Smooth muscle cell (in vitro differentiated cells): ENCODE results near the gene TRNAU1AP. TPM values are rescaled to one million over a fixed set of nuclear protein-coding genes. Genes with fewer than 3 reads are reported as not detected.
A peak's percentile ranks its signal among the peaks of the same experiment; 100 is the strongest.
"Not testable (repeated sequence)": the region's sequence is repeated elsewhere in the genome, so short reads cannot be mapped to it uniquely, and the experiment has no call there.

Experiments
- DNase-seq: peaks from one replicate; lab custom pipeline; 2025; ENCODE audit not compliant: unreplicated experiment; lab: John Stamatoyannopoulos, UW
- H2AFZ ChIP-seq: fragments of 200-600 bp; sonication (generic); 2 replicates; pipeline ENCODE4 v1.6.0; 2016; ENCODE audit warnings: antibody characterized with exemption, low read depth, mild to moderate bottlenecking
- H3F3A ChIP-seq: fragments of 200-600 bp; sonication (generic); 2 replicates; pipeline ENCODE4 v1.6.0; 2017; ENCODE audit warnings: antibody characterized with exemption, low read depth
- H3K27ac ChIP-seq: fragments of 200-600 bp; sonication (generic); 2 replicates; pipeline ENCODE4 v1.5.1; 2016; ENCODE audit warnings: low read depth, mild to moderate bottlenecking
- H3K27me3 ChIP-seq: fragments of 200-600 bp; sonication (generic); 2 replicates; pipeline ENCODE4 v1.6.1; 2016; ENCODE audit warnings: low read depth, mild to moderate bottlenecking
- H3K36me3 ChIP-seq: fragments of 200-600 bp; sonication (generic); 2 replicates; pipeline ENCODE4 v1.5.1; 2016; ENCODE audit warnings: low read depth
- H3K4me1 ChIP-seq: fragments of 200-600 bp; sonication (generic); 2 replicates; pipeline ENCODE4 v1.5.1; 2016; ENCODE audit warnings: low read depth
- H3K4me2 ChIP-seq: fragments of 200-600 bp; sonication (generic); 2 replicates; pipeline ENCODE4 v1.6.0; 2016; ENCODE audit warnings: mild to moderate bottlenecking
- H3K4me3 ChIP-seq: fragments of 200-600 bp; sonication (generic); 2 replicates; pipeline ENCODE4 v1.5.1; 2016; ENCODE audit warnings: mild to moderate bottlenecking
- H3K79me2 ChIP-seq: fragments of 200-600 bp; sonication (generic); 2 replicates; pipeline ENCODE4 v1.6.0; 2016; ENCODE audit warnings: low read depth, mild to moderate bottlenecking
- H3K9ac ChIP-seq: fragments of 200-600 bp; sonication (generic); 2 replicates; pipeline ENCODE4 v1.6.0; 2016; ENCODE audit warnings: low read depth
- H3K9me3 ChIP-seq: fragments of 200-600 bp; sonication (generic); replicated peaks from 2 replicates; pipeline ENCODE4 v1.5.1; 2016; ENCODE audit warnings: low read depth
- H4K20me1 ChIP-seq: fragments of 200-600 bp; sonication (generic); 2 replicates; pipeline ENCODE4 v1.6.0; 2016; ENCODE audit warnings: low read depth
- CTCF ChIP-seq: fragments of 200-600 bp; sonication (generic); IDR thresholded peaks from 2 replicates; pipeline ENCODE4 v1.5.1; 2017; ENCODE audit warnings: borderline replicate concordance, mild to moderate bottlenecking, antibody characterized with exemption; ENCODE audit not compliant: insufficient read depth, poor library complexity, severe bottlenecking
- WGBS: methylation state at CpG from one replicate; pipeline ENCODE4 v1.1.7; 2016; ENCODE audit warnings: low lambda C conversion rate; 5-methylcytosine and 5-hydroxymethylcytosine counted together
- polyA plus RNA-seq: library from polyadenylated mRNA; unstranded; fragments of >200 nt; fragmentation: Nextera tagmentation; extraction: Ambion mirVana; gene quantifications from 2 replicates; pipeline ENCODE4 v1.2.1, GENCODE V29; 2016
- total RNA-seq: library from RNA; depleted of rRNA; stranded (reverse); fragments of >200 nt; gene quantifications from 2 replicates; pipeline ENCODE4 v1.2.3, GENCODE V29; 2014

Gene TRNAU1AP
- total and polyA plus RNA-seq, 2 experiments from 2014 or later, result 12.0 to 13.8 TPM

- Histone ChIP-seq H3K9ac (no peak overlapping the region), H3F3A (peaks cover 74% of the 10 kb centered on the region), H2AFZ (no peak overlapping the region), H3K27me3 (no peaks in the 10 kb centered on the region), H3K36me3 (peaks cover 8% of the 10 kb centered on the region), H3K4me3 (no peak overlapping the region), H3K4me2 (no peak overlapping the region), H3K79me2 (peaks cover 19% of the 10 kb centered on the region), H4K20me1 (peaks cover 99% of the 10 kb centered on the region), H3K27ac (peak overlapping the region; percentile 88), H3K4me1 (peaks cover 26% of the 10 kb centered on the region), H3K9me3 (no peaks in the 10 kb centered on the region)
- DNase-seq, result no peak
- TF ChIP-seq CTCF, result no peak
- WGBS, result 85% methylated on average over 7 of the region's 7 CpGs
Measured at GRCh38 chr1:28512058-28512611, 40.8 kb upstream of the TRNAU1AP start.

- not testable (repeated sequence) for H3K36me3 ChIP-seq, H3K27me3 ChIP-seq
- peaks cover 88% of the 10 kb centered on the region for H4K20me1 ChIP-seq
Measured at GRCh38 chr1:28514445-28514933, 38.4 kb upstream of the TRNAU1AP start.

GRCh38 chr1:28516518-28516956 lies 36.3 kb upstream of the TRNAU1AP start:
- H3K4me3 ChIP-seq, result no peak overlapping the region
- peak overlapping the region; percentile 75 for H3K27ac ChIP-seq
- 100% methylated on average over 1 of the region's 1 CpG for WGBS
- H3K4me1 ChIP-seq, result peaks cover 7% of the 10 kb centered on the region
- H3K27me3 ChIP-seq, result no peaks in the 10 kb centered on the region
- no peaks in the 10 kb centered on the region for H3K9me3 ChIP-seq
- no peak overlapping the region for H3K9ac ChIP-seq
- peaks cover 70% of the 10 kb centered on the region for H4K20me1 ChIP-seq
- H3K79me2 ChIP-seq, result peaks cover 25% of the 10 kb centered on the region
- no peaks in the 10 kb centered on the region for H3K36me3 ChIP-seq
- H3F3A ChIP-seq, result peaks cover 45% of the 10 kb centered on the region
- TF ChIP-seq CTCF, result no peak
- no peak for DNase-seq
- no peak overlapping the region for H2AFZ ChIP-seq
- H3K4me2 ChIP-seq, result no peak overlapping the region

More at GRCh38 chr1:28514445-28514933, 38.4 kb upstream of the TRNAU1AP start:
- H2AFZ ChIP-seq, H3K9me3 ChIP-seq, H3K9ac ChIP-seq, DNase-seq, H3K4me3 ChIP-seq, H3K4me2 ChIP-seq: not testable (repeated sequence)
- H3K79me2 ChIP-seq, result peaks cover 12% of the 10 kb centered on the region
- 89% methylated on average over 13 of the region's 13 CpGs for WGBS
- peak overlapping the region; percentile 19 for H3K27ac ChIP-seq
- H3F3A ChIP-seq, result peaks cover 62% of the 10 kb centered on the region
- peaks cover 15% of the 10 kb centered on the region for H3K4me1 ChIP-seq

- Histone ChIP-seq H3K27me3 (no peaks in the 10 kb centered on the region), H3F3A (peaks cover 40% of the 10 kb centered on the region), H3K4me1 (peaks cover 7% of the 10 kb centered on the region), H4K20me1 (peaks cover 65% of the 10 kb centered on the region), H3K9ac (peak overlapping the region; percentile 85), H3K4me3 (peak overlapping the region; percentile 92), H3K36me3 (no peaks in the 10 kb centered on the region), H3K4me2 (peak overlapping the region; percentile 99), H2AFZ (no peak overlapping the region), H3K9me3 (no peaks in the 10 kb centered on the region), H3K27ac (peak overlapping the region; percentile 75), H3K79me2 (peaks cover 35% of the 10 kb centered on the region)
- DNase-seq, result peak; percentile 48
- WGBS, result 18% methylated on average over 7 of the region's 7 CpGs
- TF ChIP-seq CTCF, result no peak
Measured at GRCh38 chr1:28517649-28517999, 35.3 kb upstream of the TRNAU1AP start.
